ENCODE results near the gene MYO1D. TPM values are rescaled to one million over a fixed set of nuclear protein-coding genes. Genes with fewer than 3 reads are reported as not detected.

Gene MYO1D
- total RNA-seq, 1 donor from 2014 or later: 5.5 TPM

- H3K9me3 ChIP-seq (replicated peaks): no peaks in the 10 kb centered on the region
- no peak for DNase-seq
- no peak overlapping the region for H3K4me3 ChIP-seq
- H3K27me3 ChIP-seq (ENCODE audit: low read depth): no peaks in the 10 kb centered on the region
- no peaks in the 10 kb centered on the region for H3K4me1 ChIP-seq
- no peaks in the 10 kb centered on the region for H3K36me3 ChIP-seq
- intact Hi-C loops (cut with micrococcal nuclease): no loop called here
- TF ChIP-seq CTCF (IDR thresholded peaks at IDR 0.05; ENCODE audit: borderline replicate concordance): no peak
- no peak overlapping the region for H3K27ac ChIP-seq (replicated peaks)
These were observed 324.6 kb downstream of the MYO1D start for GRCh38 chr17:32552280-32552679.

- Histone ChIP-seq H3K27me3 (ENCODE audit: low read depth) (no peaks in the 10 kb centered on the region), H3K4me1 (no peaks in the 10 kb centered on the region), H3K27ac (replicated peaks) (no peak overlapping the region), H3K9me3 (replicated peaks) (no peaks in the 10 kb centered on the region), H3K36me3 (no peaks in the 10 kb centered on the region), H3K4me3 (no peak overlapping the region)
- intact Hi-C loops (cut with micrococcal nuclease): no loop called here
- no peak for DNase-seq
- TF ChIP-seq CTCF (IDR thresholded peaks at IDR 0.05; ENCODE audit: borderline replicate concordance): no peak
These were observed 325.6 kb downstream of the MYO1D start for GRCh38 chr17:32551186-32551955.

GRCh38 chr17:32549559-32549958, 327.4 kb downstream of the MYO1D start:
- H3K9me3 ChIP-seq (replicated peaks): no peaks in the 10 kb centered on the region
- H3K27ac ChIP-seq (replicated peaks): no peak overlapping the region
- DNase-seq: no peak
- H3K36me3 ChIP-seq: no peaks in the 10 kb centered on the region
- no peak overlapping the region for H3K4me3 ChIP-seq
- TF ChIP-seq CTCF (IDR thresholded peaks at IDR 0.05; ENCODE audit: borderline replicate concordance): no peak
- no peaks in the 10 kb centered on the region for H3K4me1 ChIP-seq
- intact Hi-C loops (cut with micrococcal nuclease): no loop called here
- H3K27me3 ChIP-seq (ENCODE audit: low read depth): no peaks in the 10 kb centered on the region

- no peak for DNase-seq
These were observed 330.9 kb downstream of the MYO1D start for GRCh38 chr17:32546031-32546444.

GRCh38 chr17:32542186-32542585, 334.7 kb downstream of the MYO1D start:
- H3K4me1 ChIP-seq: peaks cover 2% of the 10 kb centered on the region
- no peaks in the 10 kb centered on the region for H3K27me3 ChIP-seq (ENCODE audit: low read depth)
- no peak overlapping the region for H3K27ac ChIP-seq (replicated peaks)
- intact Hi-C loops (cut with micrococcal nuclease): no loop called here
- H3K4me3 ChIP-seq: no peak overlapping the region
- TF ChIP-seq CTCF (IDR thresholded peaks at IDR 0.05; ENCODE audit: borderline replicate concordance): no peak
- DNase-seq: no peak
- H3K36me3 ChIP-seq: no peaks in the 10 kb centered on the region
- H3K9me3 ChIP-seq (replicated peaks): no peaks in the 10 kb centered on the region

More at GRCh38 chr17:32546031-32546444, 330.9 kb downstream of the MYO1D start:
- intact Hi-C loops (cut with micrococcal nuclease): no loop called here
- Histone ChIP-seq H3K4me3 (no peak overlapping the region), H3K36me3 (no peaks in the 10 kb centered on the region), H3K27me3 (ENCODE audit: low read depth) (no peaks in the 10 kb centered on the region), H3K9me3 (replicated peaks) (no peaks in the 10 kb centered on the region), H3K27ac (replicated peaks) (no peak overlapping the region), H3K4me1 (no peaks in the 10 kb centered on the region)
- no peak for TF ChIP-seq CTCF (IDR thresholded peaks at IDR 0.05; ENCODE audit: borderline replicate concordance)

Measured in left ventricle myocardium inferior (tissue), 1 donor.